ENCODE measurements around the gene RNF223. TPM values are rescaled to one million over a fixed set of nuclear protein-coding genes. Genes with fewer than 3 reads are reported as not detected.

Gene RNF223
- total RNA-seq, 1 donor from 2014 or later: 7.5 TPM

- Histone ChIP-seq H3K27me3 (ENCODE audit: control insufficient read depth, insufficient read depth, low read length) (no peaks in the 10 kb centered on the region), H3K4me3 (ENCODE audit: low read depth, low read length) (no peak overlapping the region), H3K36me3 (ENCODE audit: control insufficient read depth, insufficient read depth, low read length) (no peaks in the 10 kb centered on the region)
- DNase-seq (ENCODE audit: low read depth): no peak
- no peak for TF ChIP-seq CTCF (IDR thresholded peaks at IDR 0.05; ENCODE audit: insufficient read depth, low read length, poor library complexity, severe bottlenecking)
These were observed 14.9 kb upstream of the RNF223 start for GRCh38 chr1:1088801-1089680.

GRCh38 chr1:1088029-1088800, 14.1 kb upstream of the RNF223 start:
- Histone ChIP-seq H3K4me3 (ENCODE audit: low read depth, low read length) (no peak overlapping the region), H3K36me3 (ENCODE audit: control insufficient read depth, insufficient read depth, low read length) (no peaks in the 10 kb centered on the region), H3K27me3 (ENCODE audit: control insufficient read depth, insufficient read depth, low read length) (no peaks in the 10 kb centered on the region)
- no peak for DNase-seq (ENCODE audit: low read depth)
- no peak for TF ChIP-seq CTCF (IDR thresholded peaks at IDR 0.05; ENCODE audit: insufficient read depth, low read length, poor library complexity, severe bottlenecking)

- Histone ChIP-seq H3K4me3 (ENCODE audit: low read depth, low read length) (no peak overlapping the region), H3K27me3 (ENCODE audit: control insufficient read depth, insufficient read depth, low read length) (no peaks in the 10 kb centered on the region), H3K36me3 (ENCODE audit: control insufficient read depth, insufficient read depth, low read length) (no peaks in the 10 kb centered on the region)
- no peak for DNase-seq (ENCODE audit: low read depth)
- TF ChIP-seq CTCF (IDR thresholded peaks at IDR 0.05; ENCODE audit: insufficient read depth, low read length, poor library complexity, severe bottlenecking): no peak
These were observed 13.4 kb upstream of the RNF223 start for GRCh38 chr1:1087351-1088028.

GRCh38 chr1:1086911-1087341, 12.8 kb upstream of the RNF223 start:
- no peak for DNase-seq (ENCODE audit: low read depth)
- H3K27me3 ChIP-seq (ENCODE audit: control insufficient read depth, insufficient read depth, low read length): no peaks in the 10 kb centered on the region
- no peak for TF ChIP-seq CTCF (IDR thresholded peaks at IDR 0.05; ENCODE audit: insufficient read depth, low read length, poor library complexity, severe bottlenecking)
- no peak overlapping the region for H3K4me3 ChIP-seq (ENCODE audit: low read depth, low read length)
- no peaks in the 10 kb centered on the region for H3K36me3 ChIP-seq (ENCODE audit: control insufficient read depth, insufficient read depth, low read length)

- Histone ChIP-seq H3K36me3 (ENCODE audit: control insufficient read depth, insufficient read depth, low read length) (no peaks in the 10 kb centered on the region), H3K27me3 (ENCODE audit: control insufficient read depth, insufficient read depth, low read length) (no peaks in the 10 kb centered on the region), H3K4me3 (ENCODE audit: low read depth, low read length) (no peak overlapping the region)
- no peak for DNase-seq (ENCODE audit: low read depth)
- TF ChIP-seq CTCF (IDR thresholded peaks at IDR 0.05; ENCODE audit: insufficient read depth, low read length, poor library complexity, severe bottlenecking): no peak
These were observed 12.1 kb upstream of the RNF223 start for GRCh38 chr1:1085911-1086841.
